Peyer's patch (tissue), 4 donors: Measurements from ENCODE around the gene SCN9A. TPM values are rescaled to one million over a fixed set of nuclear protein-coding genes. Genes with fewer than 3 reads are reported as not detected.

Experiments used
- DNase-seq, 3 donors: peaks; one replicate each; pipeline ENCODE4 v3.0.0-alpha.2; 2017 to 2019
- H3K27ac ChIP-seq, 4 donors: fragments of 200-600 bp; sonication (generic); one replicate each; pipeline ENCODE4 v1.5.1; 2016 to 2019
- H3K27me3 ChIP-seq, 2 donors: fragments of 200-600 bp; sonication (generic); one replicate each; pipeline ENCODE4 v1.5.1; 2019
- H3K36me3 ChIP-seq, 3 donors: fragments of 200-600 bp; sonication (generic); one replicate each; pipeline ENCODE4 v1.5.1; 2016 to 2019
- H3K4me1 ChIP-seq, 4 donors: fragments of 200-600 bp; sonication (generic); one replicate each; pipeline ENCODE4 v1.5.1; 2016 to 2019
- H3K4me3 ChIP-seq, 4 donors: fragments of 200-600 bp; sonication (generic); 1 replicate in 3 of 4; 2 replicates in 1 of 4; pipeline ENCODE4 v1.5.1; 2016 to 2019; ENCODE audit warnings: mild to moderate bottlenecking in 1 of 4
- H3K9me3 ChIP-seq, 4 donors: fragments of 200-600 bp; sonication (generic); one replicate each; pipeline ENCODE4 v1.5.1; 2016 to 2019; ENCODE audit warnings: mild to moderate bottlenecking in 1 of 4
- POLR2A ChIP-seq, 2 donors: fragments of 450-650 bp; IDR thresholded peaks; one replicate each; pipeline ENCODE4 v1.5.1; 2017; ENCODE audit warnings: antibody characterized with exemption in 2 of 2, mild to moderate bottlenecking in 2 of 2, moderate library complexity in 2 of 2
- total RNA-seq, 4 donors: library from RNA; depleted of rRNA; stranded (reverse); fragments of >200 nt; gene quantifications; one replicate each; pipeline ENCODE4 v1.1.0, GENCODE V29; 2016
- TF ChIP-seq, protein P1 (sequence below), 6 experiments: fragments of 450-650 bp in 4 of 6; fragments of 200-600 bp in 2 of 6; sonication (generic) in 1 of 6; IDR thresholded peaks; one replicate each; pipeline ENCODE4 v1.5.1; 2017 to 2019; ENCODE audit warnings: antibody characterized with exemption in 6 of 6, mild to moderate bottlenecking in 3 of 6, moderate library complexity in 1 of 6

The SCN9A gene
- total RNA-seq, 4 donors from 2014 or later = 7.5 to 19.8 (median 8.7) TPM

DNA sequence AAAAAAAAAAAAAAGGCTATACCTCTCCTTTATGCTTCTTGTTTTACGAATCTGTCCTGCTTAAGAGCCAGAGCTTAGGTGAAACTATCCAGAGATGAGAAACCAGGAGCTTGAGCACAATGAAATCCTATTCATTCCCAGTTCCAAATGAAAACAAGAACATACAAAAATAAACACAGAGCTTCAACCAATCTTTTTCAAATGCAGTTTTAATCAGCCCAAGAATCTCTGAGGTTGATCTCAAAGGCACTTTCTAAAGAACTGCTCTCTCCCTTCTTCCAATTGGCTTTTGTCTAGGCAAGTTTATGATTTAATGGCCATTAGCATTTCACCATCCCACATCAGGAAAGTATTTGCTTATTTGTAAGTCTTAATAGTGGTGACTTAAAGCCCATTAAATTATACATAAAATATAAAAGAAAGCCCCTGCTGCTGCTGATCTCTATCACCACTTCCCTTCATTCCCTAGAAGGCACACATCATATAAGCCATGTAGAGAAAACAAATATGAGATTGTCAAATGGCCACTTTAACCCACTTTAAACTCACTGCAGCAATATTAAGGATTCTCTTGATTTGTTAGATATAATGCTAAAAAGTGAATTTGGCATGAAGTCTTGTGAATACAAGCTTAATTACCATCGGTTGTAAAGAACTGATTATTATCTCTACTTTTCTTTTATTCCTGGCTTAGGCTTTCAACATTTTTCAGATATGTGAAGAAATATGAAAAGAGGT is 29.3 kb upstream of the SCN9A start:
- H3K4me3 ChIP-seq = no peak overlapping the region
- no peaks in the 10 kb centered on the region for H3K36me3 ChIP-seq
- TF ChIP-seq, protein P1, sequence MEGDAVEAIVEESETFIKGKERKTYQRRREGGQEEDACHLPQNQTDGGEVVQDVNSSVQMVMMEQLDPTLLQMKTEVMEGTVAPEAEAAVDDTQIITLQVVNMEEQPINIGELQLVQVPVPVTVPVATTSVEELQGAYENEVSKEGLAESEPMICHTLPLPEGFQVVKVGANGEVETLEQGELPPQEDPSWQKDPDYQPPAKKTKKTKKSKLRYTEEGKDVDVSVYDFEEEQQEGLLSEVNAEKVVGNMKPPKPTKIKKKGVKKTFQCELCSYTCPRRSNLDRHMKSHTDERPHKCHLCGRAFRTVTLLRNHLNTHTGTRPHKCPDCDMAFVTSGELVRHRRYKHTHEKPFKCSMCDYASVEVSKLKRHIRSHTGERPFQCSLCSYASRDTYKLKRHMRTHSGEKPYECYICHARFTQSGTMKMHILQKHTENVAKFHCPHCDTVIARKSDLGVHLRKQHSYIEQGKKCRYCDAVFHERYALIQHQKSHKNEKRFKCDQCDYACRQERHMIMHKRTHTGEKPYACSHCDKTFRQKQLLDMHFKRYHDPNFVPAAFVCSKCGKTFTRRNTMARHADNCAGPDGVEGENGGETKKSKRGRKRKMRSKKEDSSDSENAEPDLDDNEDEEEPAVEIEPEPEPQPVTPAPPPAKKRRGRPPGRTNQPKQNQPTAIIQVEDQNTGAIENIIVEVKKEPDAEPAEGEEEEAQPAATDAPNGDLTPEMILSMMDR (IDR thresholded peaks at IDR 0.05) = no peak
- TF ChIP-seq POLR2A (IDR thresholded peaks at IDR 0.05) = no peak
- DNase-seq = no peak
- H3K27ac ChIP-seq = no peak overlapping the region
- H3K9me3 ChIP-seq = no peaks in the 10 kb centered on the region
- no peaks in the 10 kb centered on the region for H3K27me3 ChIP-seq
- no peaks in the 10 kb centered on the region for H3K4me1 ChIP-seq

DNA sequence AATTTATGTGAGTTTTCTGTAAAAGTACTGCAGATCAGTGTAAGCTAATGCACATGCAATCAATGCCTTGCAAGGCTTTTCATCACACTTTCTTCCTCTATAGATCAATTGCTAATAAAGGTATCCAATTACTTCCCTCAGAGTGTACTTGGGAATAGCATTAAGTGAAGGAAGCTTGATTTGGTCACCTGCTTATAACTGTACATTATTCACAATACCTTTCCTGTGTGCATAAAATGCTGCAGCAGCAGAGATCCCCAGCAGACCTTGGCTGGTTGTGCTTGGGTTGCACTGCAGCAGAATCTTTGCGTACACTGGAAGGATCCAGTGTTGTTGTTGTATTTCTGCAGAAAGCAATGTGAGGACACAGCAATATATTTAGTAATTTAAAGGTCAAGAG is 18.5 kb upstream of the SCN9A start:
- no peaks in the 10 kb centered on the region for H3K4me1 ChIP-seq
- H3K36me3 ChIP-seq = no peaks in the 10 kb centered on the region
- no peaks in the 10 kb centered on the region for H3K9me3 ChIP-seq
- no peak for TF ChIP-seq POLR2A (IDR thresholded peaks at IDR 0.05)
- TF ChIP-seq, protein P1 (IDR thresholded peaks at IDR 0.05) = no peak
- H3K27ac ChIP-seq = no peak overlapping the region
- no peak overlapping the region for H3K4me3 ChIP-seq
- DNase-seq = no peak
- H3K27me3 ChIP-seq = no peaks in the 10 kb centered on the region

DNA sequence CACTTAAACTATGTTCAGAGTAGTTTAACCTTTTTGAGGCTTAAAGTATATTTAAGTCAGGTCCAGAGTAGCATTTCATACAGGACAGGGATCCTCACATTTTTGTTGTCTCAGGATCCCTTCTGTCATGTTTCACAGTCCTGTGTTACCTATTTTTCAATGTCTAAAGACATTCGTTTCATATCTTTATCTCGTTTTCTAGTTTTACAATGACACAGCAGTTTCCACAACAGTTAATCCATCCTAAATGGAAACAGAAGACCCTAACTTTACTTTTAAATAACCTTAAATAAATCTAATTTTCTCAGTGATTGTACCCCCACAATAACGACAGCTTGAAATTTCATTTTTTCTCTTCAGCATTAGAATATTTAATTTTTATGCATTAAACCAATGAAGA is 17.3 kb upstream of the SCN9A start:
- no peak overlapping the region for H3K27ac ChIP-seq
- TF ChIP-seq POLR2A (IDR thresholded peaks at IDR 0.05) = no peak
- TF ChIP-seq, protein P1 (IDR thresholded peaks at IDR 0.05) = no peak
- no peaks in the 10 kb centered on the region for H3K27me3 ChIP-seq
- no peak overlapping the region for H3K4me3 ChIP-seq
- DNase-seq = no peak
- no peaks in the 10 kb centered on the region for H3K9me3 ChIP-seq
- H3K36me3 ChIP-seq = no peaks in the 10 kb centered on the region
- no peaks in the 10 kb centered on the region for H3K4me1 ChIP-seq

DNA sequence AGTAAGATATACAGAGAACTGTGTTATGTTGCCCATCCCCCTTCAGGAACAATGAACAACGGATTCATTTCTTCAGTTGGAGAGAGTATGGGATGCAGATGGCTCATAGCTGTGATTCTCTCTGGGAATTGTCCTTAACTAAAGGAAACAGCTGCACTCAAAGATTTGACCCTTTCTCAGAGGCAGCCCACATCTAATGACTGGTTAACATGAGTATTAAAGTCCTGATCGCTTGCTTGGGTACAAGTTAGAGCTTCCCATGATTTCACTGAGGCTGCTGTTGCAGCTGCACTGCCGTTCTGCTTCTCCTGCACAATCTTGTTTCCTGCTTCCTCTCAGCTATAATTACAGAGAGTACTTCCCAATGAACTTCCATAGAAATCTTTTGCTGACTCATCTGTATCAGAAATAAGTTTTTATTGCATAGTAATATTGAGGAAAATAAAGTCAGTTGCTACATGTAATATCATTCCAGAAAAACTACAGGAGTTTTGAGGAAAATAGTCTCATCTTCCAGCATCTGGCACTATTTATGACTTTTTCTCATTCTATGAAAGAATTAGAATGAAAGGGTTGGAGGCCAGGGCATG is 12.8 kb upstream of the SCN9A start:
- H3K4me1 ChIP-seq = no peaks in the 10 kb centered on the region
- no peaks in the 10 kb centered on the region for H3K27me3 ChIP-seq
- H3K27ac ChIP-seq = no peak overlapping the region
- no peaks in the 10 kb centered on the region for H3K36me3 ChIP-seq
- no peaks in the 10 kb centered on the region for H3K9me3 ChIP-seq
- no peak overlapping the region for H3K4me3 ChIP-seq
- TF ChIP-seq, protein P1 (IDR thresholded peaks at IDR 0.05) = no peak
- TF ChIP-seq POLR2A (IDR thresholded peaks at IDR 0.05) = no peak
- DNase-seq = no peak

DNA sequence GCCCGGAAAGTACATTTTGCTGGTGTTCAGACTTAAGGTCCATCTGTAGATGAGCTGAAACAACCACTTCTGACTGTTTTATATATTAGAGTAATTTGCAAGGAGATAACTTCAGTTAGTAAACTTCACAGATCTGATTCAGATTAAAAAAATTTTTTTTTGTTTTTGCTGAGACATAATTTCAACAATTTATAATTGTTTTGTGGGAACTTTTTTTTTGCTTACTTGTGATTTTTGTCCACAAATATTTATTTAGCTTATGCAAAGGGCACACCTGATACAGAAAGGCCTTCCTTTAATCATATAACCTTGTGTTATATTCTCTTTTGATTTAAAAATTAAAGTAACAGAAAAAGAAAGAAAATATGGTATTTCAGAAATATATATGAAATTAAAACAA is 9.6 kb upstream of the SCN9A start:
- no peaks in the 10 kb centered on the region for H3K36me3 ChIP-seq
- no peak overlapping the region for H3K27ac ChIP-seq
- TF ChIP-seq POLR2A (IDR thresholded peaks at IDR 0.05) = no peak
- TF ChIP-seq, protein P1 (IDR thresholded peaks at IDR 0.05) = no peak
- DNase-seq = no peak
- H3K4me3 ChIP-seq = no peak overlapping the region
- H3K27me3 ChIP-seq = no peaks in the 10 kb centered on the region
- no peaks in the 10 kb centered on the region for H3K9me3 ChIP-seq
- no peaks in the 10 kb centered on the region for H3K4me1 ChIP-seq
